Measurements from ENCODE around the gene CLDN5. TPM values are rescaled to one million over a fixed set of nuclear protein-coding genes. Genes with fewer than 3 reads are reported as not detected.

CLDN5 gene
- total and polyA plus RNA-seq, 2 donors (not counting 1 experiment from before 2014, with no cell fraction given) = not detected

GRCh38 chr22:19506212-19506611 lies 18.0 kb downstream of the CLDN5 start:
- Histone ChIP-seq H2AFZ (ENCODE audit: insufficient read depth, low read depth, low read length, poor library complexity, severe bottlenecking) (no peak overlapping the region), H3K4me2 (replicated peaks; ENCODE audit: low read depth, low read length, poor library complexity, severe bottlenecking) (no peak overlapping the region), H3K4me3 (ENCODE audit: control extremely low read depth in 1 of 5, extremely low read depth in 1 of 5, insufficient read depth in 1 of 5, low read depth in 2 of 5, low read length in 4 of 5) (no peak overlapping the region), H3K36me3 (replicated peaks in 1 of 2; ENCODE audit: control extremely low read depth in 1 of 2, control insufficient read depth in 1 of 2, extremely low read depth in 1 of 2, insufficient read depth in 2 of 2, low read length in 1 of 2) (no peaks in the 10 kb centered on the region), H3K4me1 (ENCODE audit: control insufficient read depth in 2 of 2, insufficient read depth in 2 of 2, low read length in 2 of 2) (peaks cover 0 to 6% of the 10 kb centered on the region in 2 donors), H3K9ac (ENCODE audit: low read length) (no peak overlapping the region), H3K27me3 (replicated peaks in 1 of 4; ENCODE audit: control extremely low read depth in 1 of 4, control insufficient read depth in 3 of 4, insufficient read depth in 4 of 4, low read length in 3 of 4) (no peaks in the 10 kb centered on the region), H3K9me3 (ENCODE audit: control extremely low read depth in 1 of 3, control insufficient read depth in 2 of 3, insufficient read depth in 1 of 3, low read length in 2 of 3) (no peaks in the 10 kb centered on the region), H3K79me2 (ENCODE audit: control insufficient read depth, insufficient read depth, low read length) (no peaks in the 10 kb centered on the region), H3K27ac (ENCODE audit: low read length in 2 of 2) (no peak overlapping the region), H4K20me1 (ENCODE audit: control insufficient read depth, insufficient read depth, low read length, poor library complexity, severe bottlenecking) (no peaks in the 10 kb centered on the region)
- WGBS (ENCODE audit: insufficient coverage) = 90% methylated on average over 10 of the region's 10 CpGs
- no peak for DNase-seq
- intact Hi-C loops (cut with micrococcal nuclease) = no loop called here
- CTCF ChIA-PET = no interaction called here
- H3K4me3 Mint-ChIP-seq = no peak overlapping the region
- no peak overlapping the region for H3K27ac Mint-ChIP-seq
- H3K27me3 Mint-ChIP-seq = no peaks in the 10 kb centered on the region
- POLR2A ChIA-PET = no interaction called here
- no peak for ATAC-seq (ENCODE audit: low read depth)
- peaks cover 5% of the 10 kb centered on the region for H3K4me1 Mint-ChIP-seq
- no peaks in the 10 kb centered on the region for H3K9me3 Mint-ChIP-seq (ENCODE audit: insufficient read depth)
- no peak for TF ChIP-seq CTCF (IDR thresholded peaks at IDR 0.05)
- no peak for TF ChIP-seq EZH2 (IDR thresholded peaks at IDR 0.05; ENCODE audit: borderline replicate concordance, insufficient read depth, low read depth, low read length, poor library complexity, severe bottlenecking)

GRCh38 chr22:19505735-19506126 lies 18.5 kb downstream of the CLDN5 start:
- Histone ChIP-seq H3K27ac (ENCODE audit: low read length in 2 of 2) (no peak overlapping the region), H3K27me3 (replicated peaks in 1 of 4; ENCODE audit: control extremely low read depth in 1 of 4, control insufficient read depth in 3 of 4, insufficient read depth in 4 of 4, low read length in 3 of 4) (no peaks in the 10 kb centered on the region), H3K4me2 (replicated peaks; ENCODE audit: low read depth, low read length, poor library complexity, severe bottlenecking) (no peak overlapping the region), H3K4me1 (ENCODE audit: control insufficient read depth in 2 of 2, insufficient read depth in 2 of 2, low read length in 2 of 2) (peaks cover 0 to 6% of the 10 kb centered on the region in 2 donors), H3K4me3 (ENCODE audit: control extremely low read depth in 1 of 5, extremely low read depth in 1 of 5, insufficient read depth in 1 of 5, low read depth in 2 of 5, low read length in 4 of 5) (no peak overlapping the region), H2AFZ (ENCODE audit: insufficient read depth, low read depth, low read length, poor library complexity, severe bottlenecking) (no peak overlapping the region), H3K79me2 (ENCODE audit: control insufficient read depth, insufficient read depth, low read length) (no peaks in the 10 kb centered on the region), H4K20me1 (ENCODE audit: control insufficient read depth, insufficient read depth, low read length, poor library complexity, severe bottlenecking) (no peaks in the 10 kb centered on the region), H3K9me3 (ENCODE audit: control extremely low read depth in 1 of 3, control insufficient read depth in 2 of 3, insufficient read depth in 1 of 3, low read length in 2 of 3) (no peaks in the 10 kb centered on the region), H3K9ac (ENCODE audit: low read length) (no peak overlapping the region), H3K36me3 (replicated peaks in 1 of 2; ENCODE audit: control extremely low read depth in 1 of 2, control insufficient read depth in 1 of 2, extremely low read depth in 1 of 2, insufficient read depth in 2 of 2, low read length in 1 of 2) (no peaks in the 10 kb centered on the region)
- Mint-ChIP-seq H3K4me3 (no peak overlapping the region), H3K27ac (no peak overlapping the region), H3K4me1 (peaks cover 5% of the 10 kb centered on the region), H3K9me3 (ENCODE audit: insufficient read depth) (no peaks in the 10 kb centered on the region), H3K27me3 (no peaks in the 10 kb centered on the region)
- intact Hi-C loops (cut with micrococcal nuclease) = no loop called here
- ChIA-PET CTCF (no interaction called here), POLR2A (no interaction called here)
- DNase-seq = no peak
- ATAC-seq (ENCODE audit: low read depth) = no peak
- WGBS (ENCODE audit: insufficient coverage) = 57% methylated on average over 5 of the region's 5 CpGs
- TF ChIP-seq EZH2 (IDR thresholded peaks at IDR 0.05; ENCODE audit: borderline replicate concordance, insufficient read depth, low read depth, low read length, poor library complexity, severe bottlenecking) = no peak
- TF ChIP-seq CTCF (IDR thresholded peaks at IDR 0.05) = no peak
